Measurements from ENCODE around the gene ZSWIM5. TPM values are rescaled to one million over a fixed set of nuclear protein-coding genes. Genes with fewer than 3 reads are reported as not detected.
"Not testable (repeated sequence)": the region's sequence is repeated elsewhere in the genome, so short reads cannot be mapped to it uniquely, and the experiment has no call there.

The ZSWIM5 gene
- total RNA-seq, 1 experiment from 2014 or later: 0.40 TPM

DNA sequence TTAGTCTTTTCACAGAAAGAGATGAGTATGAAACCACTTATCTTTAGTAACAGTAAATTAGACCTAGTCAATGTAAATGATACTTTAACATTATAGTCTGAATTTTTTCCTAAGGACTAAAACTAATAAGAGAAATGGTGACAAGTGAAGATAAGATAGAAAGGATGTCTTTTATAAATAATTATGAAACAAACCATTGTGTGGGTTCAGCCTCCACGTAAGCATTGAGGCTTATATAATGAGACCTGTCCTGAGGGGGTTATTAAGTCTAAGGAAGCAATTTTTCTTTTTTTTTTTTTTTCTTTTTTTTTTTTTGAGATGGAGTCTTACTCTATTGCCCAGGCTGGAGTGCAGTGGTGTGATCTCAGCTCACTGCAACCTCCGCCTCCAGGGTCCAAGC, 138.6 kb downstream of the ZSWIM5 start:
- H3K27me3 Mint-ChIP-seq (ENCODE audit: unreplicated experiment): no peaks in the 10 kb centered on the region
- CTCF ChIA-PET: no interaction called here

DNA sequence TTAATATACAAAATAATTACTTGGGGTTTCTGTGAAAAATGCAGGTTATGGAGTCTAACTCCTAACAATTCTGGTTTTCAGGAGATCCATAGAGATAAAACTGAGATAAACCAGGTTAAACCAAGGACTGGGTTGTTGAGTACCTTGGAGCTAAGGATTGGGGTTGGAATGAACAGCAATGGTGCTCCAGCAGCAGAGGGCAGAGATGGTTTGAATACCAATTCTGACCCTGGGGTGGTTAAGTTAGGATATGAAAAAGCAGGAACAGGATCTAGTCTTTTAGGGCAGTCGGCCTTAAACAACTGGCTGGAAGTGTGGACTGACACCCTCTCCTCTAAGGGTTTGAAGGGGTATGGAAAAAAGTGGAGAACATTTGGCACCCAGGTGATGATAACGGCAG, 141.3 kb downstream of the ZSWIM5 start:
- H3K27me3 Mint-ChIP-seq (ENCODE audit: unreplicated experiment): no peaks in the 10 kb centered on the region
- no peaks in the 10 kb centered on the region for H3K4me1 Mint-ChIP-seq (ENCODE audit: low read depth, unreplicated experiment)
- CTCF ChIA-PET: no interaction called here
- intact Hi-C loops (cut with micrococcal nuclease; ENCODE audit: unreplicated experiment): no loop called here
- no peak for DNase-seq
- BruUV-seq (replicated peaks): no TSS peak
- no peak for TF ChIP-seq CTCF (IDR thresholded peaks at IDR 0.05; ENCODE audit: unreplicated experiment)
- no peaks in the 10 kb centered on the region for H3K36me3 Mint-ChIP-seq (ENCODE audit: insufficient read depth, unreplicated experiment)
- H3K9me3 Mint-ChIP-seq (ENCODE audit: low read depth, unreplicated experiment): no peaks in the 10 kb centered on the region
- H3K4me3 Mint-ChIP-seq (ENCODE audit: low read depth, unreplicated experiment): no peak overlapping the region
- no peak overlapping the region for H3K27ac Mint-ChIP-seq (ENCODE audit: unreplicated experiment)

More for the DNA sequence above, 138.6 kb downstream of the ZSWIM5 start:
- BruUV-seq (replicated peaks): no TSS peak
- H3K27ac Mint-ChIP-seq (ENCODE audit: unreplicated experiment): no peak overlapping the region
- no peaks in the 10 kb centered on the region for H3K9me3 Mint-ChIP-seq (ENCODE audit: low read depth, unreplicated experiment)
- intact Hi-C loops (cut with micrococcal nuclease; ENCODE audit: unreplicated experiment): no loop called here
- no peaks in the 10 kb centered on the region for H3K4me1 Mint-ChIP-seq (ENCODE audit: low read depth, unreplicated experiment)
- no peak for DNase-seq
- no peaks in the 10 kb centered on the region for H3K36me3 Mint-ChIP-seq (ENCODE audit: insufficient read depth, unreplicated experiment)
- no peak overlapping the region for H3K4me3 Mint-ChIP-seq (ENCODE audit: low read depth, unreplicated experiment)
- no peak for TF ChIP-seq CTCF (IDR thresholded peaks at IDR 0.05; ENCODE audit: unreplicated experiment)

DNA sequence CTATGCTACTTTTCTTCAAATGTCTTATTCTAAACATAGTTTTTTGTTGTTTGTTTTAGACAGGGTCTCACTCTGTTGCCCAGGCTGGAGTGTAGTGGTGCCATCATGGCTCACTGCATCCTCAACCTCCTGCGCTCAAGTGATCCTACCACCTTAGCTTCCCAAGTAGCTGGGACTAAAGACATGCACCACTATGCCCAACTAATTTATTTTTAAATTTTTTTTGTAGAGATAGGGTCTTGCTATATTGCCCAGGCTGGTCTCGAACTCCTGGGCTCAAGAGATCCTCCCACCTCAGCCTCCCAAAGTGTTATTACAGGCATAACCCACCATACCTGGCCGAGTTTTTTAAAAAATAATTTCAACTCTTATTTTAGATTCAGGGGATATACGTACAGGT, 143.9 kb downstream of the ZSWIM5 start:
- H3K4me3 Mint-ChIP-seq (ENCODE audit: low read depth, unreplicated experiment); H3K4me1 Mint-ChIP-seq (ENCODE audit: low read depth, unreplicated experiment); DNase-seq; CTCF ChIA-PET; H3K27ac Mint-ChIP-seq (ENCODE audit: unreplicated experiment); BruUV-seq (replicated peaks); H3K36me3 Mint-ChIP-seq (ENCODE audit: insufficient read depth, unreplicated experiment); H3K9me3 Mint-ChIP-seq (ENCODE audit: low read depth, unreplicated experiment); intact Hi-C loops (cut with micrococcal nuclease; ENCODE audit: unreplicated experiment): not testable (repeated sequence)
- peaks cover 21% of the 10 kb centered on the region for H3K27me3 Mint-ChIP-seq (ENCODE audit: unreplicated experiment)

DNA sequence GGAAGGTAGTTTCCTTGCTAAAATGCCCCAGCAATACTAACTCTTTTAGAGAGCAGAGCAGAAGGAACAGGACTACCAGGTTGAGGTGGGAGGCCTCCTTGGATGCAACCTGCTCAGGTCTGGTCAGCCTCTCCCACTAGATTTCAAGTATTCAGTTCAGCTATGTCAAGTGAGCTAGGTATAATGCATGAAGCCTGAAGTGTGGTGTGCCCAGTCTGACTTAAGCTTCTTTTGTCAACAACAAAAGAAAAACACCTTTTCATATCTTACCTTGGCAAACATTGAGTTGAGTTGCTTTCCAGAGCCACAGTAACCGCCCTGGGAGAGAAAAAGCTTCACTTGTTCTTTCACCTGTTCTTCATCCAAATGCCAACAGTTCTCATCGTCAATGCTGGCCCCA, 146.6 kb downstream of the ZSWIM5 start:
- no TSS peak for BruUV-seq (replicated peaks)
- CTCF ChIA-PET: no interaction called here
- TF ChIP-seq CTCF (IDR thresholded peaks at IDR 0.05; ENCODE audit: unreplicated experiment): no peak

GRCh38 chr1:45057542-45057941, 148.9 kb downstream of the ZSWIM5 start:
- intact Hi-C loops (cut with micrococcal nuclease; ENCODE audit: unreplicated experiment): no loop called here
- Mint-ChIP-seq H3K36me3 (ENCODE audit: insufficient read depth, unreplicated experiment) (no peaks in the 10 kb centered on the region), H3K4me3 (ENCODE audit: low read depth, unreplicated experiment) (no peak overlapping the region), H3K4me1 (ENCODE audit: low read depth, unreplicated experiment) (no peaks in the 10 kb centered on the region), H3K9me3 (ENCODE audit: low read depth, unreplicated experiment) (no peaks in the 10 kb centered on the region), H3K27me3 (ENCODE audit: unreplicated experiment) (peaks cover 40% of the 10 kb centered on the region), H3K27ac (ENCODE audit: unreplicated experiment) (no peak overlapping the region)
- no TSS peak for BruUV-seq (replicated peaks)
- DNase-seq: no peak
- CTCF ChIA-PET: no interaction called here
- TF ChIP-seq CTCF (IDR thresholded peaks at IDR 0.05; ENCODE audit: unreplicated experiment): no peak

More for the DNA sequence above, 146.6 kb downstream of the ZSWIM5 start:
- peaks cover 40% of the 10 kb centered on the region for H3K27me3 Mint-ChIP-seq (ENCODE audit: unreplicated experiment)
- intact Hi-C loops (cut with micrococcal nuclease; ENCODE audit: unreplicated experiment): no loop called here
- no peak for DNase-seq
- H3K27ac Mint-ChIP-seq (ENCODE audit: unreplicated experiment): no peak overlapping the region
- H3K9me3 Mint-ChIP-seq (ENCODE audit: low read depth, unreplicated experiment): no peaks in the 10 kb centered on the region
- no peak overlapping the region for H3K4me3 Mint-ChIP-seq (ENCODE audit: low read depth, unreplicated experiment)
- H3K4me1 Mint-ChIP-seq (ENCODE audit: low read depth, unreplicated experiment): no peaks in the 10 kb centered on the region
- no peaks in the 10 kb centered on the region for H3K36me3 Mint-ChIP-seq (ENCODE audit: insufficient read depth, unreplicated experiment)

All from Calu3 (cell line).